Stomach smooth muscle (tissue), 2 donors: Measurements from ENCODE around the gene ATG14.

Source experiments
- H3K27ac ChIP-seq: one replicate; pipeline ENCODE4 v1.7.0; 2013; ENCODE audit warnings: mild to moderate bottlenecking, low read length, inconsistent platforms
- H3K27me3 ChIP-seq, 2 donors: one replicate each; pipeline ENCODE4 v1.7.0; 2013; ENCODE audit warnings: low read length in 2 of 2; ENCODE audit not compliant: insufficient read depth in 2 of 2, control insufficient read depth in 1 of 2
- H3K36me3 ChIP-seq, 2 donors: one replicate each; pipeline ENCODE4 v1.7.0; 2013; ENCODE audit warnings: low read length in 2 of 2; ENCODE audit not compliant: control insufficient read depth in 2 of 2, insufficient read depth in 2 of 2
- H3K4me1 ChIP-seq: one replicate; pipeline ENCODE4 v1.7.0; 2013; ENCODE audit warnings: low read length; ENCODE audit not compliant: control insufficient read depth, insufficient read depth
- H3K4me3 ChIP-seq, 2 donors: one replicate each; pipeline ENCODE4 v1.7.0; 2013; ENCODE audit warnings: low read length in 2 of 2
- H3K9ac ChIP-seq, 2 donors: one replicate each; pipeline ENCODE4 v1.7.0; 2013; ENCODE audit warnings: low read length in 2 of 2, mild to moderate bottlenecking in 1 of 2
- H3K9me3 ChIP-seq, 2 donors: one replicate each; pipeline ENCODE4 v1.7.0; 2013; ENCODE audit warnings: low read length in 2 of 2; ENCODE audit not compliant: control insufficient read depth in 2 of 2
- donor health status: healthy.
- donor health status: Pancreatic carcinoma.

Gene ATG14

GRCh38 chr14:55373784-55374705, 37.6 kb downstream of the ATG14 start:
- Histone ChIP-seq H3K27ac (no peak overlapping the region), H3K9me3 (no peaks in the 10 kb centered on the region), H3K9ac (no peak overlapping the region), H3K4me1 (no peaks in the 10 kb centered on the region), H3K4me3 (no peak overlapping the region), H3K27me3 (no peaks in the 10 kb centered on the region), H3K36me3 (peaks cover 29 to 34% of the 10 kb centered on the region in 2 donors)

GRCh38 chr14:55372825-55373224, 38.8 kb downstream of the ATG14 start:
- H3K4me3 ChIP-seq: no peak overlapping the region
- H3K27me3 ChIP-seq: no peaks in the 10 kb centered on the region
- H3K4me1 ChIP-seq: no peaks in the 10 kb centered on the region
- no peaks in the 10 kb centered on the region for H3K9me3 ChIP-seq
- no peak overlapping the region for H3K9ac ChIP-seq
- H3K27ac ChIP-seq: no peak overlapping the region
- H3K36me3 ChIP-seq: peaks cover 27 to 30% of the 10 kb centered on the region in 2 donors

- H3K36me3 ChIP-seq: peaks cover 24 to 30% of the 10 kb centered on the region in 2 donors
- H3K4me3 ChIP-seq: no peak overlapping the region
- H3K9me3 ChIP-seq: no peaks in the 10 kb centered on the region
- no peaks in the 10 kb centered on the region for H3K27me3 ChIP-seq
- H3K4me1 ChIP-seq: no peaks in the 10 kb centered on the region
- H3K27ac ChIP-seq: no peak overlapping the region
- no peak overlapping the region for H3K9ac ChIP-seq
Measured at GRCh38 chr14:55372423-55372822, 39.2 kb downstream of the ATG14 start.

GRCh38 chr14:55370883-55371455, 40.7 kb downstream of the ATG14 start:
- H3K4me3 ChIP-seq: no peak overlapping the region
- no peaks in the 10 kb centered on the region for H3K27me3 ChIP-seq
- peaks cover 12 to 19% of the 10 kb centered on the region in 2 donors for H3K36me3 ChIP-seq
- H3K27ac ChIP-seq: no peak overlapping the region
- no peaks in the 10 kb centered on the region for H3K4me1 ChIP-seq
- H3K9me3 ChIP-seq: no peaks in the 10 kb centered on the region
- no peak overlapping the region for H3K9ac ChIP-seq

GRCh38 chr14:55366271-55366670, 45.4 kb downstream of the ATG14 start:
- peaks cover 5 to 19% of the 10 kb centered on the region in 2 donors for H3K36me3 ChIP-seq
- H3K27ac ChIP-seq: no peak overlapping the region
- H3K9me3 ChIP-seq: no peaks in the 10 kb centered on the region
- H3K9ac ChIP-seq: no peak overlapping the region
- H3K4me1 ChIP-seq: no peaks in the 10 kb centered on the region
- H3K27me3 ChIP-seq: no peaks in the 10 kb centered on the region
- H3K4me3 ChIP-seq: no peak overlapping the region

- H3K27ac ChIP-seq: no peak overlapping the region
- H3K27me3 ChIP-seq: no peaks in the 10 kb centered on the region
- H3K36me3 ChIP-seq: peaks cover 0 to 7% of the 10 kb centered on the region in 2 donors
- H3K4me1 ChIP-seq: no peaks in the 10 kb centered on the region
- no peaks in the 10 kb centered on the region for H3K9me3 ChIP-seq
- H3K9ac ChIP-seq: no peak overlapping the region
- no peak overlapping the region for H3K4me3 ChIP-seq
Measured at GRCh38 chr14:55361190-55361589, 50.4 kb downstream of the ATG14 start.

GRCh38 chr14:55359307-55359706, 52.3 kb downstream of the ATG14 start:
- H3K36me3 ChIP-seq: peaks cover 0 to 5% of the 10 kb centered on the region in 2 donors
- H3K4me1 ChIP-seq: no peaks in the 10 kb centered on the region
- H3K27ac ChIP-seq: no peak overlapping the region
- H3K9ac ChIP-seq: no peak overlapping the region
- no peaks in the 10 kb centered on the region for H3K27me3 ChIP-seq
- no peaks in the 10 kb centered on the region for H3K9me3 ChIP-seq
- H3K4me3 ChIP-seq: no peak overlapping the region

- no peaks in the 10 kb centered on the region for H3K9me3 ChIP-seq
Measured at GRCh38 chr14:55356913-55357312, 54.7 kb downstream of the ATG14 start.

GRCh38 chr14:55355922-55356321, 55.7 kb downstream of the ATG14 start:
- Histone ChIP-seq H3K9ac (no peak overlapping the region), H3K27ac (no peak overlapping the region), H3K4me3 (no peak overlapping the region)

More at GRCh38 chr14:55356913-55357312, 54.7 kb downstream of the ATG14 start:
- Histone ChIP-seq H3K4me3 (no peak overlapping the region), H3K9ac (no peak overlapping the region), H3K36me3 (peaks cover 2 to 12% of the 10 kb centered on the region in 2 donors), H3K4me1 (no peaks in the 10 kb centered on the region), H3K27me3 (no peaks in the 10 kb centered on the region), H3K27ac (no peak overlapping the region)

GRCh38 chr14:55354500-55354899, 57.1 kb downstream of the ATG14 start:
- H3K9ac ChIP-seq: no peak overlapping the region
- no peaks in the 10 kb centered on the region for H3K9me3 ChIP-seq
- H3K4me3 ChIP-seq: no peak overlapping the region
- no peak overlapping the region for H3K27ac ChIP-seq
- H3K4me1 ChIP-seq: no peaks in the 10 kb centered on the region
- H3K36me3 ChIP-seq: peaks cover 14 to 24% of the 10 kb centered on the region in 2 donors
- H3K27me3 ChIP-seq: no peaks in the 10 kb centered on the region

More at GRCh38 chr14:55355922-55356321, 55.7 kb downstream of the ATG14 start:
- no peaks in the 10 kb centered on the region for H3K9me3 ChIP-seq
- no peaks in the 10 kb centered on the region for H3K4me1 ChIP-seq
- peaks cover 12 to 19% of the 10 kb centered on the region in 2 donors for H3K36me3 ChIP-seq
- no peaks in the 10 kb centered on the region for H3K27me3 ChIP-seq
